ENCODE measurements around the gene CRISP2.

DNA sequence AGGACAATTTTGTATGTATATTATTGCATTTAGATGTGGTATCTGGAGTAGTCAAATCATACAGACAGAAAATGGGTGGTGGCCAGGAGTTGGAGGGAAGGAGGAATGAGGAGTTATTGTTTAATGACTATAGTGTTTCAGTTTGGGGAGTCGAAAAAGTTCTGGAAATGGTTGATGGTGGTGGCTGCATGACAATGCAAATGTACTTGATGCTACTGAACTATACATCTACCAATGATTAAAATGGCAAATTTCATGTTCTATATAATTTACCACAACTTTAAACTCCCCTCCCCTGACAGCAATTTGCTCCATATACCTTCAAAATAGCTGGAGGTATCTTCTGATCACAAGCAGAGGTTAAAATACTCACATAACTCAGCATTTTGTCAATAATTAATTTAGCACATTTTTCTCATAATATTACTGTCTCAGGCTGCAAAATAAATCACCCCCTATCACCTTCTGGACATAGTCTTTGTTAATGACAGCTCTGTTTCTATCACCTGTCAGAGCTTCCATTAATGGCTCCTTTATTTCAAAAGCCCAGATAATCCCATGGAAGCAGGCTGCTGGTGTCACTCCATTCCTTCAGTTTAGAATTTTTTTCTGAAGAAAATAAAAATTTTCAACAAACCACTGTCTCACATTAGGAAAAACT, 51.0 kb downstream of the CRISP2 start:
- TF ChIP-seq CTCF (IDR thresholded peaks at IDR 0.05) = no peak
- TF ChIP-seq POLR2A (IDR thresholded peaks at IDR 0.05) = no peak

All from gastroesophageal sphincter (tissue), 3 donors.